ENCODE results near the gene PYURF. TPM values are rescaled to one million over a fixed set of nuclear protein-coding genes. Genes with fewer than 3 reads are reported as not detected.

The PYURF gene
- total RNA-seq, 1 experiment from 2014 or later: 41.2 TPM

DNA sequence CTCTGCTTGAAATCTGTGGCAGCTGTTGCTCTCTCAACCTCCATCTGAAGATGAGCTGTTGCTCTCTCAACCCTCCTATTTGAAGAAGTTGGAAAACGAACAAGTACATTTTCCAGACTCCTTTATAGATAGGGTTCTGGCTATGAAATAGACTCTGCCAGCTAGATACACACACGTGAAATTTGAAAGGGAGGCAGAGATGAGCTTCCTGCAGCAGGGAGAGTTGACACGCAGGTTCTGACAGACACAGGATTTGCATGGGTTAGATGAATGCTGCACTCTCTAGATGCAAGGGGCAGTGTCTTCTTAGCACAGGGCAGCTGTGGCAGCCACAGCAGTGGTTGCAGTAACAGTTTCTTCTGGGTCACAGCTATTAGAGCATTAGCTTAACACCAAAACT lies 8.0 kb upstream of the PYURF start:
- no peaks in the 10 kb centered on the region for H3K27me3 ChIP-seq (replicated peaks; ENCODE audit: insufficient read depth, low read depth, low read length, poor library complexity)
- no peaks in the 10 kb centered on the region for H3K4me1 ChIP-seq (ENCODE audit: insufficient read depth, low read length, poor library complexity, severe bottlenecking)
- no peak for TF ChIP-seq EZH2 (IDR thresholded peaks at IDR 0.05; ENCODE audit: borderline replicate concordance, low read depth, low read length, poor library complexity, severe bottlenecking)
- TF ChIP-seq CTCF (conservative IDR thresholded peaks at IDR 0.05; ENCODE audit: low read depth, low read length): no peak
- H3K9me3 ChIP-seq (ENCODE audit: low read depth, low read length, poor library complexity, severe bottlenecking): no peaks in the 10 kb centered on the region
- H3K36me3 ChIP-seq (ENCODE audit: insufficient read depth, low read length, poor library complexity, severe bottlenecking): no peaks in the 10 kb centered on the region
- H3K4me3 ChIP-seq (ENCODE audit: low read depth, low read length, poor library complexity, severe bottlenecking): no peak overlapping the region
- ChIA-PET POLR2A (ENCODE audit: low non-redundant PET) (no interaction called here), CTCF (no interaction called here)
- H3K27ac ChIP-seq (ENCODE audit: low read depth, low read length, poor library complexity, severe bottlenecking): no peak overlapping the region
- no TSS peak for BruUV-seq (replicated peaks)
- intact Hi-C loops (cut with micrococcal nuclease; ENCODE audit: unreplicated experiment): no loop called here
- DNase-seq (ENCODE audit: low spot score): no peak

- no TSS peak for BruUV-seq (replicated peaks)
- no peak overlapping the region for H3K27ac ChIP-seq (ENCODE audit: low read depth, low read length, poor library complexity, severe bottlenecking)
- intact Hi-C loops (cut with micrococcal nuclease; ENCODE audit: unreplicated experiment): loop anchor here (5.0 kb wide), 1 partner anchor 493 kb away; no protein-coding TSS in a partner anchor
- H3K36me3 ChIP-seq (ENCODE audit: insufficient read depth, low read length, poor library complexity, severe bottlenecking): no peaks in the 10 kb centered on the region
- ChIA-PET CTCF (no interaction called here), POLR2A (ENCODE audit: low non-redundant PET) (no interaction called here)
- no peaks in the 10 kb centered on the region for H3K4me1 ChIP-seq (ENCODE audit: insufficient read depth, low read length, poor library complexity, severe bottlenecking)
- H3K27me3 ChIP-seq (replicated peaks; ENCODE audit: insufficient read depth, low read depth, low read length, poor library complexity): no peaks in the 10 kb centered on the region
- no peaks in the 10 kb centered on the region for H3K9me3 ChIP-seq (ENCODE audit: low read depth, low read length, poor library complexity, severe bottlenecking)
- DNase-seq (ENCODE audit: low spot score): no peak
- TF ChIP-seq CTCF (conservative IDR thresholded peaks at IDR 0.05; ENCODE audit: low read depth, low read length): no peak
- no peak for TF ChIP-seq EZH2 (IDR thresholded peaks at IDR 0.05; ENCODE audit: borderline replicate concordance, low read depth, low read length, poor library complexity, severe bottlenecking)
- no peak overlapping the region for H3K4me3 ChIP-seq (ENCODE audit: low read depth, low read length, poor library complexity, severe bottlenecking)
These were observed 5.3 kb upstream of the PYURF start for GRCh38 chr4:88528861-88529260.

GRCh38 chr4:88527787-88528186 lies 4.2 kb upstream of the PYURF start:
- intact Hi-C loops (cut with micrococcal nuclease; ENCODE audit: unreplicated experiment): loop anchor here (2.0 to 5.0 kb wide), 2 partner anchors 131 to 495 kb away; no protein-coding TSS in a partner anchor
- ChIA-PET CTCF (no interaction called here), POLR2A (ENCODE audit: low non-redundant PET) (no interaction called here)
- Histone ChIP-seq H3K27me3 (replicated peaks; ENCODE audit: insufficient read depth, low read depth, low read length, poor library complexity) (no peaks in the 10 kb centered on the region), H3K4me3 (ENCODE audit: low read depth, low read length, poor library complexity, severe bottlenecking) (no peak overlapping the region), H3K36me3 (ENCODE audit: insufficient read depth, low read length, poor library complexity, severe bottlenecking) (no peaks in the 10 kb centered on the region), H3K4me1 (ENCODE audit: insufficient read depth, low read length, poor library complexity, severe bottlenecking) (no peaks in the 10 kb centered on the region), H3K9me3 (ENCODE audit: low read depth, low read length, poor library complexity, severe bottlenecking) (no peaks in the 10 kb centered on the region), H3K27ac (ENCODE audit: low read depth, low read length, poor library complexity, severe bottlenecking) (no peak overlapping the region)
- no TSS peak for BruUV-seq (replicated peaks)
- DNase-seq (ENCODE audit: low spot score): no peak
- TF ChIP-seq EZH2 (IDR thresholded peaks at IDR 0.05; ENCODE audit: borderline replicate concordance, low read depth, low read length, poor library complexity, severe bottlenecking): no peak
- TF ChIP-seq CTCF (conservative IDR thresholded peaks at IDR 0.05; ENCODE audit: low read depth, low read length): no peak

All from A673 (cell line).